ENCODE results near the gene NTF4. TPM values are rescaled to one million over a fixed set of nuclear protein-coding genes. Genes with fewer than 3 reads are reported as not detected.

The NTF4 gene
- total RNA-seq, 1 donor = not detected

DNA sequence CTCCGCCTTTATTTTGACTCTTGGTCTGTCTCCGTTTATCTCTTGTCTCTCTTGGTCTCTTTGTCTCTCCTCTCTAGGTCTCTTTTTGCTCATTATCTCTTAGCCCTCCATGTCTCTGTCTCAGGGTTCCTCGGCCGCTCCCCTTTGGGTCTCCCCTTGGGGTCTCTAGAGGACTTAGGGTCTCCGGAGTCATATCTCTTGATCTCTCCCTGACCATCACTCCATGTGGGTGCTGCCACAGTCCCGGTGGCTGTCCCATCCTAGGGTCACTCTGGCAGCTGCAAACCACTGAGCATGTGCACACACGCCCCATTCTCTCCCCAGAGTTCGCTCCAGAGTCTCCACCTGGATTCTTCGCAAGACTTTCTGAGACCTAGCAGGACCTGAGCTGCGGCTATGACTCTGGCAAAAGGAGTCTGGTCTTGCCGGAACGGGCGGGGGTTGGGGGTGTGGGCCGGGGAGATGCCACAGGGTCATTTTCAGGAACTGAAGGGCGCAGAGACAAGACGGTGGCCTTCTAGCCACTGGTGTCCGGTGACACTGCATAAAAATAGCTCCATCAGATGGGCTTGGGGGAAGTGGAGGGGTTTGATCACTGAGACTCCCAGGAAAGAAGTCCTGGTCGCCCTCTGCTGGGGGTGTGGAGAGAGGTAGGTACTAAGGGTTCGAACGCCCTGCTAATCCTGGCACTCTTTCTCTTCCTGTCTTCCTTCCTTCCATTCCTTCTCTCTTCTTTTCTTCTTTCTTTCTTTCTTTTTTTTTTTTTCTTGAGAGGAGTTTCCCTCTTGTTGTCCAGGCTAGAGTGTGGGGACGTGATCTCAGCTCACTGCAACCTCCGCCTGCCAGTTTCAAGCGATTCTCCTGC is 9.1 kb upstream of the NTF4 start:
- no peak for DNase-seq (ENCODE audit: low read depth)

DNA sequence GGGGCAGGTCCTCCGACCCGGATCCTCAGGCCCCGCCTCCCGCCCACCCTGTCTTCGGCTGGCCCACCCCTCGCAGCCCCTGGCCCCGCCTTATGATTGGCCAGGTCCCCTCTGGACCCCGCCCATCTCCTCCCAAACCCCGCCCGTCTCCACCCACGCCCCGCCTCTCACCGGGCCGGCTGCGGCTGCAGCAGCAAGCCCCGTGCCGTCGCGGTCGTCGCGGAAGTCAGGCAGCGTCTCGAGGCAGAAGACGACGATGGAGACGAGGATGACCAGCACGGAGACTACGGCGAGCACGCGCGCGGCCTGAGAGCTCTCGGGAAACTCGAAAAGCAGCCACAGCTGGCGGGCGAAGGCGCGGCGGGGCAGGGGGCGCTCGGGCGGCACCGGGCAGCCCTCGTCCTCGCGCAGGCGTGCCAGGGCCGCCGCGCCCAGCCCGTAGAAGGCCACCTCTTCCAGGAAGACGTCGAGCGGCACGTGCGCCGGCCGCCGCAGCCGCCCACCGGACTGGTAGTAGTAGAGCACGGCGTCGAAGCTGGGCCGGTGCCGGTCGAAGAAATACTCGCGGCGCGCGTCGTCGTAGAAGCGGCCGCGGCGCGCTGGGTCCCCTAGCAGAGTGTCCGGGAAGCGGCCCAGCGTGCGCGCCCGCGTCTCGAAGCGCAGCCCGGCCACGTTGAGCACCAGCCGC is 7.4 kb upstream of the NTF4 start:
- TF ChIP-seq, protein P1, sequence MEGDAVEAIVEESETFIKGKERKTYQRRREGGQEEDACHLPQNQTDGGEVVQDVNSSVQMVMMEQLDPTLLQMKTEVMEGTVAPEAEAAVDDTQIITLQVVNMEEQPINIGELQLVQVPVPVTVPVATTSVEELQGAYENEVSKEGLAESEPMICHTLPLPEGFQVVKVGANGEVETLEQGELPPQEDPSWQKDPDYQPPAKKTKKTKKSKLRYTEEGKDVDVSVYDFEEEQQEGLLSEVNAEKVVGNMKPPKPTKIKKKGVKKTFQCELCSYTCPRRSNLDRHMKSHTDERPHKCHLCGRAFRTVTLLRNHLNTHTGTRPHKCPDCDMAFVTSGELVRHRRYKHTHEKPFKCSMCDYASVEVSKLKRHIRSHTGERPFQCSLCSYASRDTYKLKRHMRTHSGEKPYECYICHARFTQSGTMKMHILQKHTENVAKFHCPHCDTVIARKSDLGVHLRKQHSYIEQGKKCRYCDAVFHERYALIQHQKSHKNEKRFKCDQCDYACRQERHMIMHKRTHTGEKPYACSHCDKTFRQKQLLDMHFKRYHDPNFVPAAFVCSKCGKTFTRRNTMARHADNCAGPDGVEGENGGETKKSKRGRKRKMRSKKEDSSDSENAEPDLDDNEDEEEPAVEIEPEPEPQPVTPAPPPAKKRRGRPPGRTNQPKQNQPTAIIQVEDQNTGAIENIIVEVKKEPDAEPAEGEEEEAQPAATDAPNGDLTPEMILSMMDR (IDR thresholded peaks at IDR 0.05; ENCODE audit: insufficient read depth, low read depth, low read length) = no peak
- H3K4me3 ChIP-seq (ENCODE audit: low read depth, low read length) = no peak overlapping the region
- no peak for DNase-seq (ENCODE audit: low read depth)

More for the DNA sequence above, 9.1 kb upstream of the NTF4 start:
- H3K4me3 ChIP-seq (ENCODE audit: low read depth, low read length) = no peak overlapping the region
- TF ChIP-seq, protein P1 (IDR thresholded peaks at IDR 0.05; ENCODE audit: insufficient read depth, low read depth, low read length) = peak; percentile 24

DNA sequence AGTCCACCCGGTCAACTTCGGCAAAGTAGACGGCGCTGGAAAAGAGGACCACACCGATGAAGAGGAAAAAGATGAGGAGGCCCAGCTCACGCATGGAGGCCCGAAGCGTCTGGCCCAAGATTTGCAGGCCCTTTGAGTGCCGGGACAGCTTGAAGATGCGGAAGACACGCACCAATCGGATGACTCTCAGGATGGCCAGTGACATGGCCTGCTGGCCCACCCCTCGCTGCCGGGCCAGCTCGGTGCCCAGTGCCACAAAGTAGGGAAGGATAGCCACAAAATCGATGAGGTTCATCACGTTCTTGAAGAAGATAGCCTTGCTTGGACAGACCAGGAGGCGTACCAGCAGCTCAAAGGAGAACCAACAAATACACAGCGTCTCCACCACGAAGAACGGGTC is 5.8 kb upstream of the NTF4 start:
- TF ChIP-seq, protein P1 (IDR thresholded peaks at IDR 0.05; ENCODE audit: insufficient read depth, low read depth, low read length) = no peak
- DNase-seq (ENCODE audit: low read depth) = no peak
- H3K4me3 ChIP-seq (ENCODE audit: low read depth, low read length) = no peak overlapping the region

DNA sequence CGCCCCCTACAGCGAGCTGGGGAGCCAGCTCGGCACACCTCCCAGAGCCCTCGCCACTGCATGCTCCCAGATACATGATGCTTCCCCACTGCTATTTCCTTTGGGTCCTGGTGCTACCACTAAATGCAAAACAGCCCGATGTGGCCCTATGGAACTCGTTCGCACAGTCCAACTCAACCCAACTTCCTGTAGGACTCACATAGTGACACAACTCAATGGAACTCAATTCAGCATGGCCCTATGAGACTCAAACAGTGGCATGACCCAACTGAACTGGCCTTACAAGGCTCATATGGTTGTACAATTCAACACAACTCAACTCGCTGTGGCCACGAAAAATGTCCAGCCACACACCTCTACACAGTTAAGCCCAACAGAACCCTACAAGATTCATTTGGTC is 4.4 kb upstream of the NTF4 start:
- H3K4me3 ChIP-seq (ENCODE audit: low read depth, low read length) = no peak overlapping the region
- DNase-seq (ENCODE audit: low read depth) = no peak
- TF ChIP-seq, protein P1 (IDR thresholded peaks at IDR 0.05; ENCODE audit: insufficient read depth, low read depth, low read length) = no peak

DNA sequence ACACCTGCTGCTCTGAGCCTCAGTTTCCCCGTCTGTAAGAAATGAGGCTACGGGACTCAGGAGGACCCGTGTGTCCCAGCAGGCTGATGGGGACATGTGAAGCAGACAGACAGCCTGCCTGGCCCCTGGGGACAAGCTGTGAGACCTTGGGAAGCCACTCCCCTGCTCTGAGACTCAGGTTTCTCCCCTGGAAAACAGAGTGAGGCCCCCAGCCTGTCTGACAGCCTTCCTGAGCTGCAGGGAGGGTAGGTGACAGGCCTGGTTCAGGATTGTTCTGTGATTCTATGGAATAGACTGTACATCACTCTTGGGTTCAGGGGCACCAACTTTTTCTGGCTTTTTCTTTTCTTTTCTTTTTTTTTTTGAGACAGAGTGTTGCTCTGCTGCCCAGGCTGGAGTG is 2.9 kb upstream of the NTF4 start:
- DNase-seq (ENCODE audit: low read depth) = no peak
- TF ChIP-seq, protein P1 (IDR thresholded peaks at IDR 0.05; ENCODE audit: insufficient read depth, low read depth, low read length) = no peak
- H3K4me3 ChIP-seq (ENCODE audit: low read depth, low read length) = no peak overlapping the region

DNA sequence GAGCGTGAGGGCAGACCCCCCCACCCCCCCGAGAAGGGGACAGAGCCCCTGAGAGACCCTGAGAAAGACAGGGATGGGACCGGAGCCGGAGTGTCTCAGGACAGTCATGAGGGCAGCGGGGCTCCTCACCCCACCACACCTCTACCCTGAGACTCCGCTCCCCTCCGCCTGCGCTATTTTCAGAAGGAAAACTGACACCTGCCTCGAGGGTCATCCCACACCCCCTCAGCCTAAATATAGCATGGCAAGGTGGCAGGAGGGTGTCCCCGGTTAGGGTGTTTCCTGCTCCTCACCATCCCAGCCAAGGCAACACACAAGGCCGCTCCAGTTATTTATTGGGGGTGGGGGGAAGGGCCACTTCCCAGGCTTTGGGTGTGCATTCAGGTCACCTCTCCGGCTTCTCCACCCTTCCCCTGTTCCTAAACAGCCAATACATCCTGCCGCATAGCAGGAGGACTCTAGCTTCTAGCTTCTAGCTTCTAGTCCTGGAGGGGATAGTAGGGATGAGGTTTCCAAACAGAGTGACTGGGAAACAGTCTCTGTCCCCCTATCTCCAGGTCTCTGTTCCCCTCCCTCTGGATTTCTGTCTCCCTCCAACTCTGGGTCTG is 1.4 kb upstream of the NTF4 start:
- H3K4me3 ChIP-seq (ENCODE audit: low read depth, low read length) = no peak overlapping the region
- no peak for DNase-seq (ENCODE audit: low read depth)
- TF ChIP-seq, protein P1 (IDR thresholded peaks at IDR 0.05; ENCODE audit: insufficient read depth, low read depth, low read length) = no peak
